Suppressor macrophage treated with lipopolysaccharide for 4 hours (primary cell): ENCODE data around the gene OR2V2.
"Not testable (repeated sequence)": the region's sequence is repeated elsewhere in the genome, so short reads cannot be mapped to it uniquely, and the experiment has no call there.

Experiments
- DNase-seq: peaks from one replicate; pipeline ENCODE4 v3.0.0-alpha.2; 2020

Gene OR2V2

DNA sequence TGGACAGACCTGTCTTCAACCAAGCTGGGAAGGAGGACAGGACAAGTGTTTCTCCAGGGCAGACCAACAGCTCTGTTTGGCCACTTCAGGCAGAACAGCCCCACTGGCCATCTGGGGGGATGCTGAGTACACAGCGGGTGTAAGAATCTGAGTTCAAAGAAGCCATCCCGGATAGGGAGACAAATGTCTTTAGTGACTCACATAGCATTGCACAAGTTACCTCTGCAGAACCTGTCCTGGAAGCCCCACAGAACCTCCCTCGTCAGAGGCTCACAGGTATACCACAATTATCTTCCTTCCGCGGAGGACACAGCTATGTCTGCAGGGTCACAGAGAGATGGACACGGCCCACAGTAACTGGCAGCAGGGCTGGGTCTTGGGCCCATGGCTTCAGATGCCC, 2.0 kb downstream of the OR2V2 start:
- DNase-seq = no peak

- DNase-seq = no peak
These were observed 2.7 kb downstream of the OR2V2 start for GRCh38 chr5:181149806-181150733.

GRCh38 chr5:181151146-181151545, 3.8 kb downstream of the OR2V2 start:
- no peak for DNase-seq

- DNase-seq = no peak
These were observed 5.0 kb downstream of the OR2V2 start for GRCh38 chr5:181152406-181152805.

DNA sequence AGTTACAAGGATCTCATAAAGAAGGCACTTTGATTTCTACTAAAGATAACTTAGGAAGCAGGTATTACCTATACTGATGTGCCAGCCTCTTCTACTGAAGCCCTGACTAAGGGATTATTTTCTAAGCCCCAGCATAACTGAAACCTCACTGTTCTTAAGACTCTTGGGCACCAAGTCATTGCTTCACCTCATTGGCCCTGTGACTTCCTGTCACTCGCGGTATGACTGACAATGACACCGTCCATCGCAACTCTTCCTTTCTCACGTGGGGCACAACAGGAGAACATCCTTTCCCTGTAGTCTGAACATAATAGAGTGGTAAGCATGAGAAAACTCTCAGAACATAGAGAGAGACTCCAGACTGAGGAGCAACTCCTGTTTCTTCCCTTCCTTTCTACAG, 6.4 kb downstream of the OR2V2 start:
- DNase-seq = peak; percentile 19

- DNase-seq = no peak
These were observed 9.4 kb downstream of the OR2V2 start for GRCh38 chr5:181156758-181157157.

DNA sequence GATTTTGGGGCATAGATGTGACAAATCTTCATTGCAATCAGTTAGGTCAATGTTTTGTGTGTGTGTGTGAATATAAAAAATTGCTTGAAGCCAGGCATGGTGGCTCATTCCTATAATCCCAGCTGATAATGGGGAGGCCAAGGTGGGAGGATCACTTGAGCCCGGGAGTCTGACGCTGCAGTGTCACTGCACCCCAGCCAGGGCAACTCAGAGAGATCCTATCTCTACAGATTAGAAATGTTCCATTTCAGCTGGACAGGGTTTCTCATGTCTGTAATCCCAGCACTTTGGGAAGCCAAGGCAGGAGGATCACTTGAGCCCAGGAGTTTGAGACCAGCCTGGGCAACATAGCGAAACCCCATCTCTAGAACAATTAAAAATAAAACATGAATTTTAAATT, 11.5 kb downstream of the OR2V2 start:
- no peak for DNase-seq

- DNase-seq = peak; percentile 89
These were observed 12.1 kb downstream of the OR2V2 start for GRCh38 chr5:181159286-181160151.

GRCh38 chr5:181160152-181160754, 12.9 kb downstream of the OR2V2 start:
- DNase-seq = peak; percentile 21

DNA sequence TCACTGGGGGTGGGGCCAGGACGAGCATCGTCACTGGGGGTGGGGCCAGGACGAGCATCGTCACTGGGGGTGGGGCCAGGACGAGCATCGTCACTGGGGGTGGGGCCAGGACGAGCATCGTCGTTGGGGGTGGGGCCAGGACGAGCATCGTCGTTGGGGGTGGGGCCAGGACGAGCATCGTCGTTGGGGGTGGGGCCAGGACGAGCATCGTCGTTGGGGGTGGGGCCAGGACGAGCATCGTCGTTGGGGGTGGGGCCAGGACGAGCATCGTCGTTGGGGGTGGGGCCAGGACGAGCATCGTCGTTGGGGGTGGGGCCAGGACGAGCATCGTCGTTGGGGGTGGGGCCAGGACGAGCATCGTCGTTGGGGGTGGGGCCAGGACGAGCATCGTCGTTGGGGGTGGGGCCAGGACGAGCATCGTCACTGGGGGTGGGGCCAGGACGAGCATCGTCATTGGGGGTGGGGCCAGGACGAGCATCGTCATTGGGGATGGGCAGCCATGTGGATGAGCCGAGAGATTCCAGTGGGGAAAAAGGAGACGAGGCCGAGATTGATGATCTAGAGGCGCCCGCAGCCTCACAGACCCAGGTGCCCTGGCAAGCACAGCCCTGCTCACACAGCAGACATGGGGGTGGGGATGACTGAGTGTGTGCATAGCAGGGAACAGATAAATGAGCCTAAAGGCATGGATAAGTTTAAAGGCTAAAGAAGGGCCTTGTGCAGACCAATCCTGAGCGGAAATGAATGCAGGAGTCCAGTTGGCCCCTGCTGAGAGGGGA, 13.6 kb downstream of the OR2V2 start:
- DNase-seq = not testable (repeated sequence)

DNA sequence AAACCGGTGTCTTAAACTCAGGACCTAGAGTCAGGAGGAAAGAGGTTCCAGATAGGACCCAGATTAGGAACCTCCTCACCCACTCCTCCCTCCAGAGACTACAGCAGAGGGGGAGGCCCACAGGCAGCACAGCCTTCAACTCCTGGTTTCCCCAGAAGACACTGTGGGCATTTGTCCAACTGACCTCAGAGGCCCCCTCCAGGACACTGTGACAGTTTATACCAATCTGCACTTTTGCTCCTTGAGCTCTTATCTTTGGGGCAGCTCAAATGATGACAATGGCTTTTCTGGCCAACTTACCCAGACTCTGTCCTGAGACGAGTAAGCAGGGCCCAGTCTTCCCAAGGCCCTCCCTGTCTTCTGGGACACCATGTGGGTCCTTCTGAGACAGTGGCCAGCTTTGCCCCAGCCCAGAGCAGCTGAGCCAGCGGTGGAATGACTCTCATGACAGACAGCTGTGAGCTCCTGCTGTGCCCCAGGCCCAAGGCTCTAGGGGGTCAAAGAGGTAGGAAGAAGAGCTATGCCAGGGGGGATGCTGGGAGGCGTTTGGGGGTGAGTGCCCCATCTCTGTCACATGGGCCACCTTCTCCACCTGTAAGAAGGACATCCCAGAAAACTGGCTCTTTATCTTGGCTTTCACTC, 14.3 kb downstream of the OR2V2 start:
- DNase-seq = no peak

DNA sequence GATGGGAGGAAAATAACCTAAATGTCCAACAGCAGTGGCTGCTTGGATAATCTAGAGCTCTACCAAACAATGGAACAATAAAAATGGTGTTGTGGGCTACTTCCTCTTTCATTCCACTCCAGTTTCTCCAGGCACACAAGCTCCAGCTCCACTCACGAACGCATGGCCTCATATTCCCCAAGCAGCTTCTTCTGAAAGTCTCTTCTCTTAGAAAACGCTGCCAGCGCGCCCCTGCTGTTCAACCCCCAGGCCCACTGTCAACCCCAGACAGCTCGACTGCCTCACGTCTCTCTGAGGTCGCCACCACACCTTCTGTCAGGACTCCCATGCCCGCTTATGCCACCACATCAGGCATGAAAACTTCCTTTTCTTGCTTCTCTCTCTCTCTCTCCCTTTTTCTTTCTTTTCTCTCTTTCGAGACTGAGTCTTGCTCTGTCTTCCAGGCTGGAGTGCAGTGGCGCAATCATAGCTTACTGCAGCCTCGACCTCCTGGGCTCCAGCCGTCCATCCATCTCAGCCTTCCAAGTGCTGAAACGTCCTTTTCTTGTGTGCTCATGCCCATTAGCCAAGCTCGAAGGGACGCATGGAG, 16.2 kb downstream of the OR2V2 start:
- peak; percentile 15 for DNase-seq

DNA sequence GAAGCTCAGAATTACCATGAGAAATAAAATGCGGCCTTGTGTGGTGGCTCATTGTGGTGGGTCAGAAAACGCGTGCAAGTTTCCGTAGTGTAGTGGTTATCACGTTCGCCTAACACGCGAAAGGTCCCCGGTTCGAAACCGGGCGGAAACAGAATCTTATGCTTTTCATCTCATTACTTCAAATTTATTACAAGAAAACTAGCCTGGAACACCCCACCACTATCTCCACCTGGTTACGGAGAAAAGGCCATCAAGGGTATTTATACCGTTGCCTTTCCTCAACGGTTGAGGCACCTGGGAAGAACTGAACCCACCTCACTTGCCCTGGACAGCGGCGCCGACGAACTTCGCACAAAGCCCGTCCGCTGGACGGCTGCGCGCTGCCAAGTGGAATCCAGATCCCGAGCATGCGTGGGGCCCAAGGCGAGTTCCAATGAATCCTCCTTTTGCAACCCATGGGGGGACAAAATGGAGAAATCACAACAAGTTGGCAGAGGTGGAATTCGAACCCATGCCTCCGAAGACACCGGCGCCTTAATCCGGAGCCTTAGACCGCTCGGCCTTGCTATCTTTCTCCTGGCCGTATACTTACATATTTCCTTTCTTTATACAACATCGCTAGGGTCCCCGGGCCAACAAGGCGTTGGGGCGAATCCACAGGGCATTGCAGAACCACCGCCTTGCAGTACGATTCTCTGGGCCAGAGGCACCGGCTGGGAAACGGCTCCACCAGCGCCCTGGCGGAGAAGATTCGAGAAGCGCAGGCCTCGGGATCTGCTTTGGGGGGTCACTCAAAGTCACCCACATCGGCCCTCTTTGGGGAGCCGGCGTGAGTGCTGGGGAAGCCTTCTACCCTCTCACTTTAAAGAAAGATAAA, 16.9 kb downstream of the OR2V2 start:
- no peak for DNase-seq

- DNase-seq = no peak
These were observed 19.7 kb downstream of the OR2V2 start for GRCh38 chr5:181166812-181167733.

- no peak for DNase-seq
These were observed 20.6 kb downstream of the OR2V2 start for GRCh38 chr5:181167814-181168488.

GRCh38 chr5:181168595-181169118, 21.3 kb downstream of the OR2V2 start:
- no peak for DNase-seq

GRCh38 chr5:181169459-181170236, 22.3 kb downstream of the OR2V2 start:
- peak; percentile 48 for DNase-seq
